Panc1 (cell line): Measurements from ENCODE around the gene TMSB10. TPM values are rescaled to one million over a fixed set of nuclear protein-coding genes. Genes with fewer than 3 reads are reported as not detected.
A peak's percentile ranks its signal among the peaks of the same experiment; 100 is the strongest.

Source experiments
- ATAC-seq: fragments of 200-7000 bp; cut with Tn5 transposase; 2 replicates; pipeline ENCODE4 v1.9.1; 2020; ENCODE audit warnings: mild to moderate bottlenecking, moderate library complexity
- BruUV-seq: library from RNA; stranded (reverse); fragments of 400-500 nt; replicated peaks from 2 replicates; lab custom pipeline; 2021; lab: Mats Ljungman, UMichigan
- CTCF ChIA-PET: fragments of 300-600 bp; sonication (Branson Sonifier 250); formaldehyde crosslinking; loops from one replicate; lab custom pipeline; 2022; ENCODE audit warnings: antibody characterized with exemption; lab: Charles Lee
- POLR2A ChIA-PET: fragments of 300-600 bp; sonication (Branson Sonifier 250); formaldehyde crosslinking; loops from one replicate; lab custom pipeline; 2022; ENCODE audit warnings: antibody characterized with exemption; lab: Charles Lee
- DNase-seq: peaks from one replicate; pipeline ENCODE4 v3.0.0-alpha.2; 2010; ENCODE audit warnings: low read depth, low spot score
- H3K27ac ChIP-seq: 2 replicates; pipeline ENCODE4 v1.5.1; 2011; ENCODE audit warnings: mild to moderate bottlenecking, low read length, inconsistent platforms
- H3K27me3 ChIP-seq: fragments of 200-500 bp; sonication (Bioruptor generic); 2 replicates; pipeline ENCODE4 v1.6.0; 2014; ENCODE audit warnings: low read length, inconsistent platforms; ENCODE audit not compliant: control insufficient read depth, insufficient read depth
- H3K36me3 ChIP-seq: fragments of 200-500 bp; sonication (Bioruptor generic); 2 replicates; pipeline ENCODE4 v1.5.1; 2014; ENCODE audit warnings: inconsistent platforms, mild to moderate bottlenecking, low read length, moderate library complexity; ENCODE audit not compliant: control insufficient read depth, insufficient read depth
- H3K4me1 ChIP-seq: 2 replicates; pipeline ENCODE4 v1.5.1; 2011; ENCODE audit warnings: inconsistent platforms, mild to moderate bottlenecking, low read length, moderate library complexity; ENCODE audit not compliant: control insufficient read depth, insufficient read depth
- H3K4me3 ChIP-seq, 2 experiments: 2 replicates each; pipeline ENCODE4 v1.5.1; 2011 to 2012; ENCODE audit warnings: low read depth in 2 of 2, low read length in 2 of 2, mild to moderate bottlenecking in 2 of 2, inconsistent platforms in 1 of 2, moderate library complexity in 1 of 2
- H3K9me3 ChIP-seq: fragments of 200-500 bp; sonication (Bioruptor generic); 2 replicates; pipeline ENCODE4 v1.5.1; 2014; ENCODE audit warnings: low read depth, mild to moderate bottlenecking, inconsistent platforms, low read length, moderate library complexity; ENCODE audit not compliant: control insufficient read depth, insufficient read depth
- POLR2AphosphoS5 ChIP-seq: IDR thresholded peaks from 2 replicates; pipeline ENCODE4 v1.6.1; 2012; ENCODE audit warnings: mild to moderate bottlenecking, low read depth, low read length, moderate library complexity
- SIN3A ChIP-seq: IDR thresholded peaks from 2 replicates; pipeline ENCODE4 v1.6.1; 2012; ENCODE audit warnings: low read depth, mild to moderate bottlenecking, low read length, moderate library complexity, borderline replicate concordance; ENCODE audit not compliant: insufficient read depth
- TCF7L2 ChIP-seq: IDR thresholded peaks from 2 replicates; pipeline ENCODE4 v1.6.1; 2011; ENCODE audit warnings: mild to moderate bottlenecking, low read depth, low read length, inconsistent platforms
- in situ Hi-C: cut with HindIII; loops from 2 replicates; pipeline ENCODE4 v1.10.0; 2016; ENCODE audit warnings: low sequenced_read_pairs, low pct_unique_long_range_greater_than_20kb
- intact Hi-C: fragments of 100-400 bp; cut with micrococcal nuclease; formaldehyde crosslinking; loops from one replicate; pipeline ENCODE4 v1.10.0; 2022; ENCODE audit not compliant: unreplicated experiment
- total RNA-seq: library from RNA; stranded (reverse); gene quantifications from one replicate; pipeline ENCODE4 v1.2.1, GENCODE V29; 2021; ENCODE audit not compliant: unreplicated experiment
- TF ChIP-seq, protein P1 (sequence below): fragments of 450-650 bp; IDR thresholded peaks from 2 replicates; pipeline ENCODE4 v1.5.1; 2017; ENCODE audit warnings: mild to moderate bottlenecking
- TF ChIP-seq, protein P2 (sequence below), 2 experiments: IDR thresholded peaks; 2 replicates each; pipeline ENCODE4 v1.6.1; 2011 to 2012; ENCODE audit warnings: low read depth in 2 of 2, control low read depth in 1 of 2, low read length in 1 of 2, mild to moderate bottlenecking in 1 of 2, moderate library complexity in 1 of 2; ENCODE audit not compliant: insufficient read depth in 1 of 2

Gene TMSB10
- total RNA-seq, 1 experiment from 2014 or later = 1,916 TPM

DNA sequence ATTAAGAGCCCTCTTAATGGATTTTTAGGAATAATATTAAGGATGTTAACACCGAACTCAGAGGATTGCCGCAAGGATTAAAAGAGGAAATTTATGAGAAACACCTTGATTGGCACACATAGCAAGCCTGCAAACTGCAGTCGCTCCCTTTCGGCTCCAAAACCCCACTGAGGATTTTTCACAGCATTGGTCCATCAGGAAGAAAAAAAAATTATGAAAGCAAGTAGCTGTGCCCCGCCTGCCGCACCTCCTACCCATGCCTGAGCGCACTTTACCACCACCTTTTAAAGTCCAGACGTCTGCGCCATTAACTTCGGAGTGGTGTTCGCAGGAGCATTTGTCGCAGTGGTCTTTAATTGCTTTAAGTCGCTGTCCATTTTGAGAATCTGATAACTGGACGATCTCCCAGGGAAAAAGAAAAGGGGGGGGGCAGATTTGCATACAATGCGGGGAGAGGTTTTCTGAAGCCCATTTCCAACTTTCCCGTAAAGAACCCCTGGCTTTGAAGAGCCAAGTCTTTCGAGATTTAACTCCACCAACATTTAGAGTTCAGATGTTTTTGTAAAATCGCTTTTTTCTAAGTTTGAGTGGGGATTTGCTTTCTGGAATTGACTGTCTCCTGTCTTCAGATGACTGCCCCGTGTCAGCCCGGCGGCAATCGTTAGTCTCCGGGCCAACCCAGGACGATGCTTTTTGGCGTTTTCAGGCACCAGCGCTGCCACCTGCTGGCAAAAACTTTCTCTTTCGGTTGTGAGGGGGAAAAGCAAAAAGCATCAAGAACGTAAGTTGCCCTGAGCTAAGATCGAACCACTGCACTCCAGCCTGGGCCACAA lies 23.7 kb upstream of the TMSB10 start:
- intact Hi-C loops (loop anchor here (5.0 kb wide), 1 partner anchor 384 kb away; no protein-coding TSS in a partner anchor), in situ Hi-C loops (no loop called here)
- ChIA-PET POLR2A (no interaction called here), CTCF (interaction anchor here (0.6 to 2.0 kb wide), 3 partner anchors 44 to 425 kb away, joined by 3 to 11 read pairs (median 7); no protein-coding TSS in a partner anchor)
- H3K4me1 ChIP-seq = peaks cover 12% of the 10 kb centered on the region
- no peaks in the 10 kb centered on the region for H3K36me3 ChIP-seq
- TF ChIP-seq, protein P1, sequence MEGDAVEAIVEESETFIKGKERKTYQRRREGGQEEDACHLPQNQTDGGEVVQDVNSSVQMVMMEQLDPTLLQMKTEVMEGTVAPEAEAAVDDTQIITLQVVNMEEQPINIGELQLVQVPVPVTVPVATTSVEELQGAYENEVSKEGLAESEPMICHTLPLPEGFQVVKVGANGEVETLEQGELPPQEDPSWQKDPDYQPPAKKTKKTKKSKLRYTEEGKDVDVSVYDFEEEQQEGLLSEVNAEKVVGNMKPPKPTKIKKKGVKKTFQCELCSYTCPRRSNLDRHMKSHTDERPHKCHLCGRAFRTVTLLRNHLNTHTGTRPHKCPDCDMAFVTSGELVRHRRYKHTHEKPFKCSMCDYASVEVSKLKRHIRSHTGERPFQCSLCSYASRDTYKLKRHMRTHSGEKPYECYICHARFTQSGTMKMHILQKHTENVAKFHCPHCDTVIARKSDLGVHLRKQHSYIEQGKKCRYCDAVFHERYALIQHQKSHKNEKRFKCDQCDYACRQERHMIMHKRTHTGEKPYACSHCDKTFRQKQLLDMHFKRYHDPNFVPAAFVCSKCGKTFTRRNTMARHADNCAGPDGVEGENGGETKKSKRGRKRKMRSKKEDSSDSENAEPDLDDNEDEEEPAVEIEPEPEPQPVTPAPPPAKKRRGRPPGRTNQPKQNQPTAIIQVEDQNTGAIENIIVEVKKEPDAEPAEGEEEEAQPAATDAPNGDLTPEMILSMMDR = peak; percentile 91
- TF ChIP-seq POLR2AphosphoS5 (no peak), SIN3A (0 out of 2 replicates have a peak, but pooled peaks have one; percentile 46), TCF7L2 (0 out of 2 replicates have a peak, but pooled peaks have one; percentile 17)
- TF ChIP-seq, protein P2, sequence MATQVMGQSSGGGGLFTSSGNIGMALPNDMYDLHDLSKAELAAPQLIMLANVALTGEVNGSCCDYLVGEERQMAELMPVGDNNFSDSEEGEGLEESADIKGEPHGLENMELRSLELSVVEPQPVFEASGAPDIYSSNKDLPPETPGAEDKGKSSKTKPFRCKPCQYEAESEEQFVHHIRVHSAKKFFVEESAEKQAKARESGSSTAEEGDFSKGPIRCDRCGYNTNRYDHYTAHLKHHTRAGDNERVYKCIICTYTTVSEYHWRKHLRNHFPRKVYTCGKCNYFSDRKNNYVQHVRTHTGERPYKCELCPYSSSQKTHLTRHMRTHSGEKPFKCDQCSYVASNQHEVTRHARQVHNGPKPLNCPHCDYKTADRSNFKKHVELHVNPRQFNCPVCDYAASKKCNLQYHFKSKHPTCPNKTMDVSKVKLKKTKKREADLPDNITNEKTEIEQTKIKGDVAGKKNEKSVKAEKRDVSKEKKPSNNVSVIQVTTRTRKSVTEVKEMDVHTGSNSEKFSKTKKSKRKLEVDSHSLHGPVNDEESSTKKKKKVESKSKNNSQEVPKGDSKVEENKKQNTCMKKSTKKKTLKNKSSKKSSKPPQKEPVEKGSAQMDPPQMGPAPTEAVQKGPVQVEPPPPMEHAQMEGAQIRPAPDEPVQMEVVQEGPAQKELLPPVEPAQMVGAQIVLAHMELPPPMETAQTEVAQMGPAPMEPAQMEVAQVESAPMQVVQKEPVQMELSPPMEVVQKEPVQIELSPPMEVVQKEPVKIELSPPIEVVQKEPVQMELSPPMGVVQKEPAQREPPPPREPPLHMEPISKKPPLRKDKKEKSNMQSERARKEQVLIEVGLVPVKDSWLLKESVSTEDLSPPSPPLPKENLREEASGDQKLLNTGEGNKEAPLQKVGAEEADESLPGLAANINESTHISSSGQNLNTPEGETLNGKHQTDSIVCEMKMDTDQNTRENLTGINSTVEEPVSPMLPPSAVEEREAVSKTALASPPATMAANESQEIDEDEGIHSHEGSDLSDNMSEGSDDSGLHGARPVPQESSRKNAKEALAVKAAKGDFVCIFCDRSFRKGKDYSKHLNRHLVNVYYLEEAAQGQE (IDR thresholded peaks at IDR 0.05; ENCODE audit: insufficient read depth in 1 of 2, low read depth in 2 of 2, low read length in 1 of 2) = no peak
- BruUV-seq = no TSS peak
- ATAC-seq = peak; percentile 89
- peak; percentile 80 for DNase-seq
- peak overlapping the region; percentile 46 to 78 for H3K4me3 ChIP-seq
- peaks cover 21% of the 10 kb centered on the region for H3K27me3 ChIP-seq
- no peak overlapping the region for H3K27ac ChIP-seq
- no peaks in the 10 kb centered on the region for H3K9me3 ChIP-seq

DNA sequence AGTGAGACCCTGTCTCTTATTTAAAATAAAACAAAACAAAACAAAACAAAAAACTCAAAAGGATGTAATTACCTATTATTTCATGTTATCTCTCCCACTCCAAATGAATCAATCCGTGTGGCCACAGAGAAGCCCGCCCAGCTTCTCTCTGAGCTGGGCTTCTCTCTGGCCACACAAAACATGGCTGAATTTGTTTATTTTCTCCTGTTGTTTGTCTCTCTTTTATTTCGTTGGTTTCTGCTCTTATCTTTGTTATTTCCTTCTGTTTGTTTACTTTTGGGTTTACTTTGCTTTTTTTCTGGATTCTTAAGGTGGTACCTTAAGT lies 23.1 kb upstream of the TMSB10 start:
- TF ChIP-seq, protein P1 = peak; percentile 55
- TF ChIP-seq TCF7L2 = no peak
- intact Hi-C loops = loop anchor here (5.0 kb wide), 1 partner anchor 385 kb away; no protein-coding TSS in a partner anchor
- H3K4me1 ChIP-seq = peaks cover 12% of the 10 kb centered on the region
- no TSS peak for BruUV-seq
- ChIA-PET POLR2A (no interaction called here), CTCF (interaction anchor here (0.6 to 2.0 kb wide), 2 partner anchors 43 to 133 kb away, joined by 7 to 11 read pairs; no protein-coding TSS in a partner anchor)
- H3K27me3 ChIP-seq = peaks cover 21% of the 10 kb centered on the region
- ATAC-seq (peak; percentile 8; the same call in 1 of the 2 replicates), DNase-seq (no peak)
- H3K4me3 ChIP-seq = peak overlapping the region; percentile 46 to 78; a peak in 3 of 4 replicates
- H3K9me3 ChIP-seq = no peaks in the 10 kb centered on the region
- H3K36me3 ChIP-seq = no peaks in the 10 kb centered on the region
- in situ Hi-C loops = no loop called here
- H3K27ac ChIP-seq = no peak overlapping the region
